HG03575 (cell line): Measurements from ENCODE around the gene HOXD8.

Source experiments
- ATAC-seq: cut with Tn5 transposase; IDR thresholded peaks from one replicate; pipeline ENCODE4 v1.9.1; 2021; ENCODE audit not compliant: unreplicated experiment, insufficient number of reproducible peaks, low FRiP score; ENCODE audit errors: extremely low read depth

HOXD8 gene

DNA sequence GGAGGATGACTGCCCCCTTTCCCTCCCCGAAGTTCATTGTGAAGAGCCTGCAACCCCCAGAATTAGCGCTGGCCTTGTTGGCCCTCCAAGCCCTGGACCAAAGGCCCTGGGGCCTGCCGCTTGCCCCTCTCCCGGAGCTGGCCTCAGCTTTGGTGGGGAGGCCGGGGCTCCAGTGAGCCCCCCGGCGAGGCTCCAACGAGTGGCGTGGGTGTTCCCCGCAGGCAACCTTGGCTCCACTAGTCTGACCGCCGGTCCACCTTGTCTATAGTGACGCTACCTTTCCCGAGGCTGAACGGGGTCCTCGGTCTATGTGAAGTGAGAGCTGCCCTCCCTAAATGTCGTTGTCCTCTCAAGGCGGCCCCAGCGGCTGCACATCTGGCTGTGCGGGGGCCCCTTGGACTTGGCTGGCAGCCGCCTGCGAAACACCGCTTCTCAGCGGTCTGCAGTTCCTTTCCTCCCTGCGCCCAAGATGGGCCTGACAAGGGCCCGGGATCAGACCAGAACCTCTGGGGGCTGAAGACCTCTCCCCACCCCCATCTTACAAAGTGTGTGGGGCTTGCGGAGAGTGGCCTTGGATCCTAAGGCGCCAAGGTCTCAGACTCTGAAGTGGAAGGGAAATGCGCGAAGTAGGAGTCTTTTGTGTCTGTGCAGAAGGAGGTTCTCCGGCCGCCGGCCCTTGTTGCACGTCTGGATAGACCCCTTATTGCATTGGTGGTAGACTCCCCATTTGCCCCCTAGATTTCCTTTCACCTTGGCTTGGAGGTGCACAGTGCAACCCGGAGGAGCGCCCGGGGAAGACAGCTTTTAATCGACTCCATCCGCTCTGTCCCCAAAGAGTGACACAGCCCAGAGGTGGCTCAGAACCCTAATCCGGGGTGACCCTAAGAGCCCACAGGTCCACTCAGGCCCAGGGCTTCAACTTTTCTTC, 16.9 kb upstream of the HOXD8 start:
- no peak for ATAC-seq

DNA sequence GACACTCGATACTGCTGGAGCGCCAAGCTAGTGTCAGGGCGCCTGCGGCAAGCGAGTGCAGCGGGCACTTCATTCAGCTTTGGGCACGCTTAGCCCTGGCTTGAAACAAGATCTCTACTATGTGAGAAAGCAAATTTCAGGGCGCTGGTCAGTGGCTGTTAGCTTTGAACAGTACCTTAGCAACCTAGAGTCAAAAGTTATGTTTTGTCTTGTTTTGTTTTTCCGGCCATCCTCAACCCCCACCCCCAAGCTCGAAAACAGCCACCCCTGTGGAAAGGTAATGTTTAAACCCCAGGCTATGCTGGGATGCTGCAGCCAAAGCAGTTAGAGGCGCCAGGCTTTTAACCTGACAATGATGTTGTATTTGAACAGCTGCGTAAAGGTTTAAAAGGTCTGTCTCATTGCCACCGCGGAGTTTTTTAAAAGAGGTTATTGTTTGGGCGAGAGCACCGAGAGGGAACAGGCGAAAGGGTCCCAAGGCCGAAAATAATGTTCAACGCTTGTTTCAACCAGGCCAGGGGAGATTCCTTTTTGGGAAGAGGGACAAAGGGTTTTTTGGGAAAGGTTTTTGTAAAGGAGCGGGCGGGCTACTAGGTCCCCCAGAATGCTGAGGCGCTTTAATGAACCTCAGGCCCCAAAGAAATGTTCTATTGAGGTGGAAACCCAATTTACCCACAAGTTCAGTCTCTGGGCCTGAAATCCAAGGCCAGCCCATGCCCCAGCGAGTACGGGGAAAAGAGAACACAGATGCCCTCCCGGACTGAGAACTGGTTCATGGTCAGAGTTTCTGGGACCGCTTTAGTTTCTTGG, 15.2 kb upstream of the HOXD8 start:
- ATAC-seq: no peak

DNA sequence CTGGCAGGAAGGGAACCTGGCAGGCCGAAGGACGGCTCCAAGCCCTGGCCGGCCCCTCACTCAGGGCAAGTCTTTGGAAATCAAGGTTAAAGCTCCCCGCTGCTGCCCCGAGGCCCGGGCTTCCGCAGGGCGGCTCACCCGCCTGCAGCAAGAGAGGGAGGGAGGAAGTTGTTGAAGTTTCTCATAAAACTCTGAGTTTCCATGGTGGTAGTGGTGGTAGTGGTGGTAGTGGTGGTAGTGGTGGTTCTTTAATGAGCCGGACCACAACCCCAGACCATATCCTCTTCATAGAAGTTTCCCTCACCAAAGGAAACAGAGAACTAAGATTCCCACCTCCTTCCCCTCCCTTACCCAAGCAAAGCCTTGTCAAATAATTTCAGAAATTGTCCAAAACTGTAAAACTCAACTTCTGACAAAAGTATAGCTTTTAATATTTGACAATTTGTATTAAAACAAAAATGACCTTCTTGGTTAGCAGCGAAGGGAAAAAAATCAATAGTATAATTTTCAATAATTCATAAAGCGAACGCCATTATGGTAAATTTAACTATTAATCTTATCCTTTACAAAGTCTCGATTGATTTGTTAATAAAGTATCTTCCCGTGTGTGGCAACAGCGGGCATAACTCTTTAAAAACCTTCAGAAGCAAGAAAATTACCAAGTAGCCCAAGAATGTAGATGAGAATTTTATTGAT, 14.4 kb upstream of the HOXD8 start:
- no peak for ATAC-seq

DNA sequence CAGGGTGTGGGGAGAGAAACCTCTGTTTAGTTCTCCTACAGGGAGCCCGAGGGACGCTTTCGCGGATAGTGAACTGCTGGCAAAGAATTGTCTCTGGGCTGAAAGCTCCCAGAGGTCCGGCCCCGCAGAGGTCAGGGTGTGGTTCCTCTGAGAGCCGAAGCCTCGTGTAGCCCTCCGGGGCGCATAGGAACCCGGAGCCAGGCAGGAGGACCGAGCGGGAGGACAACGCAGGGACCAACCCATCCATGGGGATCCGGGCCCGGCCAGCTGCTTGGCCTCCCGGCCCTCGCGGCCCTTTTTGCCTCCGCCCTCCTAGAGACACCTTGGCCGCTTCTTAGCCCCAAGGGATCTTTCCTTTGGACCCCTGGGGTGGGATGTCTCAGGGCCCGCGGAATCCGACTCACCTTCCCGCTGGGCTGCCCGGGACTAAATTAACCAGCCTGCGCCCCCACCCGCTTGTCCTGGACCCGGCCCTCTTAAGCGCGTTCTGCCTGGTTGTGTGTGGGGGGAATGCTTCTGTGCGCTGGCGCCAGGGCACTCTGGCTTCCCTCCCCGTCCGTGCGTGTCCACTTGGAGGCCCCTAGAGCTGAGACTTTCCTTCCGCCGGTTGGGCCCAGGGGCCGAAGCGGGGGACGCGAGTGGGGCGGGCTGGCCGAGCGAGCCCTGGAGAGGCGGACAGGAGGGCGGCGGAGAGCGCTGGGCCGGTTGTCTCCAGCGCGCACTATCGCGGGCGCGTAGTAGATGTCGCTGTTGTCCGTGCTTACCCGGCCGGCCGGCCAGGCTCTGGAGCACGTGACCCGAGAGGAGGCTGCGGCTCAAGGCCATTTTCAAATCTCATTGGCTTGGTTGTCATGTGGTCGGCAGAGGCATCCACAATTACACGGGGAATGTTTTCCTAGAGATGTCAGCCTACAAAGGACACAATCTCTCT, 13.4 kb upstream of the HOXD8 start, which contains the start of gene HOXD10:
HOXD10 (plus strand) TSS at position 896 of the 931 bp plus-strand sequence. CDS start 56 bp downstream, outside the sequence.
- ATAC-seq: no peak

DNA sequence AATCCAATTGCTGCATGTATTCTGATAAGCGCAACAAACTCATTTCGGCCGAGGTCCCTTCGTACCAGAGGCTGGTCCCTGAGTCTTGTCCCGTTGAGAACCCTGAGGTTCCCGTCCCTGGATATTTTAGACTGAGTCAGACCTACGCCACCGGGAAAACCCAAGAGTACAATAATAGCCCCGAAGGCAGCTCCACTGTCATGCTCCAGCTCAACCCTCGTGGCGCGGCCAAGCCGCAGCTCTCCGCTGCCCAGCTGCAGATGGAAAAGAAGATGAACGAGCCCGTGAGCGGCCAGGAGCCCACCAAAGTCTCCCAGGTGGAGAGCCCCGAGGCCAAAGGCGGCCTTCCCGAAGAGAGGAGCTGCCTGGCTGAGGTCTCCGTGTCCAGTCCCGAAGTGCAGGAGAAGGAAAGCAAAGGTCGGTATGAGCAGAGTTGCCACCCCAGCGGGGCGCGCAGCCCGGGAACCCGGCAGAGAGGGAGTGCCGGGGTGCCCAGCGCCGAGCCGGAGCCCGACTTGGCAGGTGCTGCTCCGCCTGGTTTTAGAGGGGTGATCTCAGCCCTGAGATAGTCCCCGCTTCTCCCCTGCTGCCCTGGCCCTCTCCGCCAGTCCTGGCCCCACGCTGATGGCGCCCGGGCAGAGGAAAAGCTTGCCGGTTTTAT, 12.2 kb upstream of the HOXD8 start:
- ATAC-seq: no peak

DNA sequence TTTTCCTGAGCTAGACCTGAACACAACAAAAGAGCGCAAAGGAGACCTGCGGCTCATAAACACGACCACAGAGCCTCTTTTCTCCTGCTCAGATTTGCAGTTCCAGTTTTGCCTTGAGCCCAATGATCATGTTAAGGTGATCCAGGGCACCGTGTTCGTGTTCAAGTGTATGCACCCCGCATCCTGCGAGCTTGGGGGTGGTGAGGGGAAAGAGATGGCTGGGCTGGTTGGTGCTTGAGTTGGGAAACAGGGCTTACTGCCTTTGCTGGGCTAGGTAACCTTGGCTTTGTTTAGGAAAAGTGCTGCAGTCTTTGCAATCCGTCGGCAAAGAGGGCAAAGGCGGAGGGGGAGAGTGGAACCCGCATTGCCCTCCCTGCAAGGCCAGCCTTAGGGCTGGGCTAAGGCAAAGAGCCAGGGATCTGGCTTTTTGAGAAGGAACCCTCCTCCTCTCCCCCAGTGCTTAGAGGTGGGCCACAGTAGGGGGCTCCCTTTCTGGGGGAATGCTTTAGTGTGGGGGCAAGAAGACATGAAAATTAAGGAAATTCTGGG, 11.6 kb upstream of the HOXD8 start:
- ATAC-seq: no peak

DNA sequence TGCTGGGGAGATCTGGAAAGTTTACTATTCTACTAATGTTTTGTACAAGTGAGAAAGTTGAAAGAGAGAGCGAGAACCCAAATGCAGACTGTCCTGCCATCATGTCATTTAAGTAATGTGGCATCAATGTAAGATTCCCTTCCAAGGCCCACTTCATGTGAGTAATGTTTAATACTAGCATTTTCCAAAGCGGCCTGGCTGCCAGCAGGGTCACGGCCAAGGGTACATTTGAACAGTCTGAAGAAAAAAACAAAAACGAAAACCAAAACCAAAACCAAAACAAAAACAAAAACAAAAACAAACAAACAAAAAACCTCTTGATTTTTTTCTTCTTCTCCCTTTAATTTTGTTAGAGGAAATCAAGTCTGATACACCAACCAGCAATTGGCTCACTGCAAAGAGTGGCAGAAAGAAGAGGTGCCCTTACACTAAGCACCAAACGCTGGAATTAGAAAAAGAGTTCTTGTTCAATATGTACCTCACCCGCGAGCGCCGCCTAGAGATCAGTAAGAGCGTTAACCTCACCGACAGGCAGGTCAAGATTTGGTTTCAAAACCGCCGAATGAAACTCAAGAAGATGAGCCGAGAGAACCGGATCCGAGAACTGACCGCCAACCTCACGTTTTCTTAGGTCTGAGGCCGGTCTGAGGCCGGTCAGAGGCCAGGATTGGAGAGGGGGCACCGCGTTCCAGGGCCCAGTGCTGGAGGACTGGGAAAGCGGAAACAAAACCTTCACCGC, 10.7 kb upstream of the HOXD8 start:
- ATAC-seq: no peak

DNA sequence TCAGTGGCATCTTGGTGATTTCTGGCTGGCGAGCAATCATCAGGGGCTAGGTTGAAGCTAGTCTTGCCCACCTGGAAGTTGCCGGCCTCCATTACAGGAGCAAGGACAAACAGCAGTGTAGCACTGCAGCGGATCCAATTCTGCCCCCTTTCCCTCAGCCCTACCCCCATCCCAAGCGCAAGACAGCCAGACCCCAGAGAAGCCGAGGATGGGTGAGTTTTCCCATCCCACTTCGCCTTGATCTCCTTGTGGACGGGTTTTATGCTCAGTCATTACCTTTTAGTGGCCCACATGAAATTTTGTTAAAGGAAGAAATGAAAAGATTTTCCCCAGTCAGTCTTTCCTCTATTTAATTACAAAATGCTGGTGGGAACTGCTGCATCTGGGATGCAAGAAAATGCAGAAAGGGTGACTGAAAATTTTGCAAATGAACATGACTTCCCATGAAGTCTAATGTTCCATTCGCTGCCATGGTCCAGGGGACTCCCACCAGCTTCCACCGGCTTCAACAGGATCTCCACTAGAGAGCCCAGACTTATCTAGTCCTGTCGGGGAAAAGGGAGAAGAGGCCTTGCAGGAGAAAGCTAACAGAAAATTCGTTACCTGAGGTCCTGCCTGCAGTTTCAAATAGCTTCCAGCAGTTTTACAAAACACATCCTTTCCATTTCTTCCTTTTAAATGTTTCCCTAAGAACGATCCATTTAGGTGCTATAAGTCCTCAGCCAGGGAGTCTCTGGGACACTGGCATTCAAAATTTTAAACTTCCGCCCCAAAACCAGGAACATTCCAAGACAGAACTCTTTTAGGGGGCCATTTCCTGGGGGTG, 8.9 kb upstream of the HOXD8 start:
- ATAC-seq: no peak

DNA sequence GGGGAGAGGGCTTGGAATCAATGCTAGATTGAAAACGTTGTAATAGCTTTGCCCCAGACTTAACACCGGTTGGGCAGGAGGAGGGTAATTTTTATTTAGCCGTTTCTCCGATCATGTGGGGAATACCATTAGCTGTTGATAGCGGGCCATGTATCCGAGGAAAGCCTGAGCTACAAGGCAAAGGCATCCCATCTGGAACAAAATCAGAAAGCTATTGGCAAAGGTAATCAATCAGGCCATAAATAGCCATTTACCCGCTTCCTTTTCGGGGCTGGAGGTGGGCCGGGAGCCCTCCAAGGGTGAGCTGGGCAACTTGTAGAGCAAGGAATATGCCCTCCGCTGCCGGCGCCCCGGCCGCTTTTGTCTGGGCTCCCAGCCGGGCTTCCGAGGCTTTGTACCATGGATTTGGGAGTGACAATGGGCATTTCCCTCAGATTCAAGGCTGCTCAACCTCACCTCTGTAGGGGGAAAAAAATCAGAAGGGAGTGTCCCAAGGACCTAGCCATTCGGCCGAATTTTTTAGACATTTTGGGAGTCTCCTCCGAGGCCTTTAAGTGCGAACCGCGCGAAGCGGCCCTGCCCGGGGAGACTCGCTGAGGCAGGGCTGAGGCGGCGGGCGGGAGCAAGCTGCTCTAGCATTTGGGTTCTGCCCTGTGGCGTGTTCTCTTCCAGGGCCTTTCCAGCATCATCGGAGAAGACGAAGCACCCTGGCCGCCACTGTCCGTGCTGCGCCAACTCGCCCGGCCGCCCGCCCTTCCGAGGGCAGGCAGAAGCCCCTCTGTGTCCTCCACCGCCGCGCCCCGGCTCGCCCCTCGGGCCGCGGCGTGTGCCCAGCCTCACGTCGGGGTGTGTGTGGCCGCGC, 8.1 kb upstream of the HOXD8 start:
- no peak for ATAC-seq

DNA sequence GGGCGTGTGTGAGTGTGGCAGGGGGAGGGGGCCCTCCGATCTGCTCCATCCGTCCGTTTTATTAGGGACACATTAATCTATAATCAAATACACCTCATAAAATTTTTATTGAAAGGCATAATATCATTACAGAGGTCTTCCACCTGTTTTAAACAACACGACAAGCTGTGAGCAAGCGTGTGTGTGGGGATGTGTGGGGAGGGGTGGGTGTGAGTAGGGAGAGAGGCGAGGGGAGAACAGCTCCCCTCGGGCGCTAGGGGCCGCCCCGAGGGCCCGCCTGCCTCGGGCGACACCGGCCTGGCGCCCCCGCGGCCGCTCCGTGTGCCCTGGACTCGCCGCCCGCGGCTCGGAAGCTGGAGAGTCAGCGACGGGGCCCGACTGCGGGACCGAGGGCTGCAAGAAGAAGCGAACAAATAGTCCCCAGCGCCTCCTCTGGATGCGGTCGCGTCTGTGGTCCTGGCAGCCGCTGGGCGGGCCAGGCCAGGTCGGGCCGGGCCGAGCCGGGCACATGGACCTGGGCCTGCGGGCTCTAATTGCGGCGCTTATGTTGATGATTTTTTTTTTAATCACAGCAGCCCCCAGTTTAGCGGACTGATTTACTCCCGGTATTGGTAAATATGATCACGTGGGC, 7.3 kb upstream of the HOXD8 start:
- ATAC-seq: no peak

DNA sequence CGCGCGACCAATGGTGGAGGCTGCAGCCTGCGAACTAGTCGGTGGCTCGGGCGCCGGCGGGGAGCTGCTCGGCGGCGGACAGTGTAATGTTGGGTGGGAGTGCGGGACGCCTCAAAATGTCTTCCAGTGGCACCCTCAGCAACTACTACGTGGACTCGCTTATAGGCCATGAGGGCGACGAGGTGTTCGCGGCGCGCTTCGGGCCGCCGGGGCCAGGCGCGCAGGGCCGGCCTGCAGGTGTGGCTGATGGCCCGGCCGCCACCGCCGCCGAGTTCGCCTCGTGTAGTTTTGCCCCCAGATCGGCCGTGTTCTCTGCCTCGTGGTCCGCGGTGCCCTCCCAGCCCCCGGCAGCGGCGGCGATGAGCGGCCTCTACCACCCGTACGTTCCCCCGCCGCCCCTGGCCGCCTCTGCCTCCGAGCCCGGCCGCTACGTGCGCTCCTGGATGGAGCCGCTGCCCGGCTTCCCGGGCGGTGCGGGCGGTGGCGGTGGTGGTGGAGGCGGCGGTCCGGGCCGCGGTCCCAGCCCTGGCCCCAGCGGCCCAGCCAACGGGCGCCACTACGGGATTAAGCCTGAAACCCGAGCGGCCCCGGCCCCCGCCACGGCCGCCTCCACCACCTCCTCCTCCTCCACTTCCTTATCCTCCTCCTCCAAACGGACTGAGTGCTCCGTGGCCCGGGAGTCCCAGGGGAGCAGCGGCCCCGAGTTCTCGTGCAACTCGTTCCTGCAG, 6.7 kb upstream of the HOXD8 start, which contains the start of gene HOXD9:
HOXD9 (plus strand) TSS at position 37 of the 728 bp plus-strand sequence; CDS start at position 87, 50 bp downstream.
- ATAC-seq: no peak

DNA sequence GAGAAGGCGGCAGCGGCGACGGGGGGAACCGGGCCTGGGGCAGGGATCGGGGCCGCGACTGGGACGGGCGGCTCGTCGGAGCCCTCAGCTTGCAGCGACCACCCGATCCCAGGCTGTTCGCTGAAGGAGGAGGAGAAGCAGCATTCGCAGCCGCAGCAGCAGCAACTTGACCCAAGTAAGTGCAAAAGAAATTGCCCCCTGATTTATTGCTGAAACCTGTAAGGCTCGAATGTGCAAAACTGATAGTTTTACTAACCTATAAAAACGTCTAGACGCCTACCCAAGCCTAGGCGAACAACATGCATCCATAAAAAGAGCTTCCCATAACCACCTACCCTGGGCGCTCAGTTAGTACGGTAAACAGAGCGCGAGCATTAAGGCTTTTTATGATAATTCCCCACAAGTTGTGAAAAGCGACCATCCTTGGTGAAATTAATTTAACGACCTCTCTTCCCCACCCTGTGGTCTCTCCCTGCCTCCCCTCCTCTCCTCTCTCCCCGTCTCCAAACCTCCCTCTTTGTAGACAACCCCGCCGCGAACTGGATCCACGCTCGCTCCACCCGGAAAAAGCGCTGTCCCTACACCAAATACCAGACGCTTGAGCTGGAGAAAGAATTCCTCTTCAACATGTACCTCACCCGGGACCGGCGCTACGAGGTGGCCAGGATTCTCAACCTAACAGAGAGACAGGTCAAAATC, 5.9 kb upstream of the HOXD8 start:
- no peak for ATAC-seq

DNA sequence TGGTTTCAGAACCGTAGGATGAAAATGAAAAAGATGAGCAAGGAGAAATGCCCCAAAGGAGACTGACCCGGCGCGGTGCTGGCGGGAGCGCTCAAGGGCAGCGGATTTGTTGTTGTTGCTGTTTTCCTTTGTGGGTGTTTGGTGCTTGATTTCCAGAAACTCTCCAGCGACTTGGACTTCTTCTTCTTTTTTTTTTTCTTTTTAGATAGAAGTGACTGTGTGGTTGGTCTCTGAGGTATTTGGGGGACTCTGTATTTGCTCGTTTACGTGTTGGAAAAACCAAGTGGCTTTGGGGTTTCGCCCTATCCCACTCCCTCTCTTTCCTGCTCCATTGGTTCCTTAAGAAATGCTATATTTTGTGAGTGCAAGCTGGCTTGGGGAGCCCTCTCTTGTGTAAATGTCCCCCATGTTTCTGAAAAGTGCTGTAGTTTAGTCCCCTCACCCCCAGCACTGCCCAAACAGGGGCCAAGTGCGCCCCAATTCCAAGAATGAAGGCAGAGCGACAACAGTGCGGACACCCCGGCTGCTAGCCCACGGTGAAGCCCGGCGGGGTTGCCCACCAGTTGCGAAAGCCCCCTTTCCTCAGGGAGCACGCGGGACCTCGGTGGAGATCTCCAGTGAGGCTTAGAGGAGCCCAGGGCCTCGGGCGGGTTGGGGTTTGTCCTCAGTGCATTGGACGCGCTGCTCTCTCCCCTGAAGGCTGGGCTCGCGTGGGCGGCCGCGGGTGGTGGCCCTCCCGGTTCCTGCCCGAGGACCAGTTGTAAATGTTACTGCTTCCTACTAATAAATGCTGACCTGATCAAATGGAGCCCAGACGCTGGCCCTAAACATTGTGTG, 5.2 kb upstream of the HOXD8 start:
- ATAC-seq: no peak
